ENCODE data around the gene GNPAT. TPM values are rescaled to one million over a fixed set of nuclear protein-coding genes. Genes with fewer than 3 reads are reported as not detected.

Gene GNPAT
- polyA plus RNA-seq, 1 donor: 69.3 TPM

- no CpG with 5 or more reads among the region's 8 CpGs for WGBS (ENCODE audit: insufficient coverage, low lambda C conversion rate)
Measured at GRCh38 chr1:231274119-231274825, 33.3 kb downstream of the GNPAT start.

GRCh38 chr1:231278100-231278790, 37.2 kb downstream of the GNPAT start:
- DNase-seq: no peak
- no peaks in the 10 kb centered on the region for H3K27me3 ChIP-seq (ENCODE audit: control insufficient read depth, insufficient read depth, low read length)
- H3K4me3 ChIP-seq (ENCODE audit: low read length): no peak overlapping the region
- H3K9me3 ChIP-seq (ENCODE audit: control insufficient read depth, low read depth, low read length): no peaks in the 10 kb centered on the region
- no peak overlapping the region for H3K27ac ChIP-seq (ENCODE audit: low read length)
- H3K4me1 ChIP-seq (ENCODE audit: control insufficient read depth, insufficient read depth, low read length): no peaks in the 10 kb centered on the region
- H3K36me3 ChIP-seq (ENCODE audit: control insufficient read depth, insufficient read depth, low read length): peaks cover 42% of the 10 kb centered on the region
- WGBS (ENCODE audit: insufficient coverage, low lambda C conversion rate): 100% methylated on average over 1 of the region's 9 CpGs

More at GRCh38 chr1:231274119-231274825, 33.3 kb downstream of the GNPAT start:
- no peaks in the 10 kb centered on the region for H3K9me3 ChIP-seq (ENCODE audit: control insufficient read depth, low read depth, low read length)
- H3K4me3 ChIP-seq (ENCODE audit: low read length): no peak overlapping the region
- DNase-seq: no peak
- H3K4me1 ChIP-seq (ENCODE audit: control insufficient read depth, insufficient read depth, low read length): no peaks in the 10 kb centered on the region
- H3K36me3 ChIP-seq (ENCODE audit: control insufficient read depth, insufficient read depth, low read length): peaks cover 69% of the 10 kb centered on the region
- no peak overlapping the region for H3K27ac ChIP-seq (ENCODE audit: low read length)
- no peaks in the 10 kb centered on the region for H3K27me3 ChIP-seq (ENCODE audit: control insufficient read depth, insufficient read depth, low read length)

- H3K4me3 ChIP-seq (ENCODE audit: low read length): no peak overlapping the region
- no peak overlapping the region for H3K27ac ChIP-seq (ENCODE audit: low read length)
- DNase-seq: no peak
- H3K4me1 ChIP-seq (ENCODE audit: control insufficient read depth, insufficient read depth, low read length): no peaks in the 10 kb centered on the region
- H3K27me3 ChIP-seq (ENCODE audit: control insufficient read depth, insufficient read depth, low read length): no peaks in the 10 kb centered on the region
- peaks cover 36% of the 10 kb centered on the region for H3K36me3 ChIP-seq (ENCODE audit: control insufficient read depth, insufficient read depth, low read length)
- WGBS (ENCODE audit: insufficient coverage, low lambda C conversion rate): no CpG with 5 or more reads among the region's 1 CpG
- no peaks in the 10 kb centered on the region for H3K9me3 ChIP-seq (ENCODE audit: control insufficient read depth, low read depth, low read length)
Measured at GRCh38 chr1:231279081-231279480, 38.1 kb downstream of the GNPAT start.

GRCh38 chr1:231279683-231280082, 38.7 kb downstream of the GNPAT start:
- Histone ChIP-seq H3K36me3 (ENCODE audit: control insufficient read depth, insufficient read depth, low read length) (peaks cover 30% of the 10 kb centered on the region), H3K27me3 (ENCODE audit: control insufficient read depth, insufficient read depth, low read length) (no peaks in the 10 kb centered on the region), H3K27ac (ENCODE audit: low read length) (no peak overlapping the region), H3K4me3 (ENCODE audit: low read length) (no peak overlapping the region), H3K9me3 (ENCODE audit: control insufficient read depth, low read depth, low read length) (no peaks in the 10 kb centered on the region), H3K4me1 (ENCODE audit: control insufficient read depth, insufficient read depth, low read length) (no peaks in the 10 kb centered on the region)
- WGBS (ENCODE audit: insufficient coverage, low lambda C conversion rate): no CpG with 5 or more reads among the region's 7 CpGs
- DNase-seq: no peak

GRCh38 chr1:231284441-231284840, 43.4 kb downstream of the GNPAT start:
- Histone ChIP-seq H3K4me3 (ENCODE audit: low read length) (no peak overlapping the region), H3K4me1 (ENCODE audit: control insufficient read depth, insufficient read depth, low read length) (no peaks in the 10 kb centered on the region), H3K36me3 (ENCODE audit: control insufficient read depth, insufficient read depth, low read length) (no peaks in the 10 kb centered on the region), H3K27me3 (ENCODE audit: control insufficient read depth, insufficient read depth, low read length) (no peaks in the 10 kb centered on the region), H3K9me3 (ENCODE audit: control insufficient read depth, low read depth, low read length) (no peaks in the 10 kb centered on the region), H3K27ac (ENCODE audit: low read length) (no peak overlapping the region)
- WGBS (ENCODE audit: insufficient coverage, low lambda C conversion rate): no CpG with 5 or more reads among the region's 6 CpGs
- no peak for DNase-seq

- Histone ChIP-seq H3K27me3 (ENCODE audit: control insufficient read depth, insufficient read depth, low read length) (no peaks in the 10 kb centered on the region), H3K4me1 (ENCODE audit: control insufficient read depth, insufficient read depth, low read length) (no peaks in the 10 kb centered on the region), H3K36me3 (ENCODE audit: control insufficient read depth, insufficient read depth, low read length) (no peaks in the 10 kb centered on the region), H3K9me3 (ENCODE audit: control insufficient read depth, low read depth, low read length) (no peaks in the 10 kb centered on the region), H3K27ac (ENCODE audit: low read length) (no peak overlapping the region), H3K4me3 (ENCODE audit: low read length) (no peak overlapping the region)
- no CpG with 5 or more reads among the region's 6 CpGs for WGBS (ENCODE audit: insufficient coverage, low lambda C conversion rate)
- no peak for DNase-seq
Measured at GRCh38 chr1:231286603-231287002, 45.6 kb downstream of the GNPAT start.

GRCh38 chr1:231295938-231296337, 54.9 kb downstream of the GNPAT start:
- Histone ChIP-seq H3K4me1 (ENCODE audit: control insufficient read depth, insufficient read depth, low read length) (no peaks in the 10 kb centered on the region), H3K27me3 (ENCODE audit: control insufficient read depth, insufficient read depth, low read length) (no peaks in the 10 kb centered on the region), H3K36me3 (ENCODE audit: control insufficient read depth, insufficient read depth, low read length) (no peaks in the 10 kb centered on the region), H3K4me3 (ENCODE audit: low read length) (no peak overlapping the region), H3K9me3 (ENCODE audit: control insufficient read depth, low read depth, low read length) (no peaks in the 10 kb centered on the region), H3K27ac (ENCODE audit: low read length) (no peak overlapping the region)
- no peak for DNase-seq
- 100% methylated on average over 1 of the region's 4 CpGs for WGBS (ENCODE audit: insufficient coverage, low lambda C conversion rate)

GRCh38 chr1:231301990-231302389, 61.0 kb downstream of the GNPAT start:
- no peaks in the 10 kb centered on the region for H3K36me3 ChIP-seq (ENCODE audit: control insufficient read depth, insufficient read depth, low read length)
- H3K4me3 ChIP-seq (ENCODE audit: low read length): no peak overlapping the region
- no peaks in the 10 kb centered on the region for H3K27me3 ChIP-seq (ENCODE audit: control insufficient read depth, insufficient read depth, low read length)
- no peaks in the 10 kb centered on the region for H3K9me3 ChIP-seq (ENCODE audit: control insufficient read depth, low read depth, low read length)
- H3K4me1 ChIP-seq (ENCODE audit: control insufficient read depth, insufficient read depth, low read length): no peaks in the 10 kb centered on the region
- no peak overlapping the region for H3K27ac ChIP-seq (ENCODE audit: low read length)
- WGBS (ENCODE audit: insufficient coverage, low lambda C conversion rate): no CpG with 5 or more reads among the region's 3 CpGs
- no peak for DNase-seq

GRCh38 chr1:231310391-231310934, 69.5 kb downstream of the GNPAT start:
- Histone ChIP-seq H3K4me3 (ENCODE audit: low read length) (no peak overlapping the region), H3K4me1 (ENCODE audit: control insufficient read depth, insufficient read depth, low read length) (no peaks in the 10 kb centered on the region), H3K27ac (ENCODE audit: low read length) (no peak overlapping the region), H3K36me3 (ENCODE audit: control insufficient read depth, insufficient read depth, low read length) (no peaks in the 10 kb centered on the region), H3K9me3 (ENCODE audit: control insufficient read depth, low read depth, low read length) (no peaks in the 10 kb centered on the region), H3K27me3 (ENCODE audit: control insufficient read depth, insufficient read depth, low read length) (no peaks in the 10 kb centered on the region)
- no peak for DNase-seq
- no CpG with 5 or more reads among the region's 10 CpGs for WGBS (ENCODE audit: insufficient coverage, low lambda C conversion rate)

GRCh38 chr1:231311720-231312431, 70.9 kb downstream of the GNPAT start:
- no peaks in the 10 kb centered on the region for H3K9me3 ChIP-seq (ENCODE audit: control insufficient read depth, low read depth, low read length)
- H3K4me3 ChIP-seq (ENCODE audit: low read length): no peak overlapping the region
- no peak overlapping the region for H3K27ac ChIP-seq (ENCODE audit: low read length)
- no peaks in the 10 kb centered on the region for H3K4me1 ChIP-seq (ENCODE audit: control insufficient read depth, insufficient read depth, low read length)
- 100% methylated on average over 2 of the region's 8 CpGs for WGBS (ENCODE audit: insufficient coverage, low lambda C conversion rate)
- H3K36me3 ChIP-seq (ENCODE audit: control insufficient read depth, insufficient read depth, low read length): no peaks in the 10 kb centered on the region
- no peaks in the 10 kb centered on the region for H3K27me3 ChIP-seq (ENCODE audit: control insufficient read depth, insufficient read depth, low read length)
- DNase-seq: no peak
